K562 (cell line): Measurements from ENCODE around the gene RUFY2. TPM values are rescaled to one million over a fixed set of nuclear protein-coding genes. Genes with fewer than 3 reads are reported as not detected.

Source experiments
- polyA plus RNA-seq, 8 experiments: library from polyadenylated mRNA; depleted of rRNA in 4 of 8; stranded (reverse) in 5 of 8; unstranded in 3 of 8; fragments of >200 nt; fragmentation: Nextera tagmentation in 2 of 8; fragmentation: Illumina TruSeq in 1 of 8; extraction: Ambion mirVana in 2 of 8; extraction: Trizol in 1 of 8; gene quantifications; 2 replicates each; pipeline versions ENCODE4 v1.2.1 to v1.2.3, GENCODE V29; 2011 to 2014; ENCODE audit warnings: inconsistent platforms in 1 of 8, missing spikeins in 1 of 8
- total RNA-seq, 7 experiments: library from RNA; depleted of rRNA in 6 of 7; stranded (reverse); fragments of >200 nt in 6 of 7; fragmentation: Illumina TruSeq in 2 of 7; extraction: Trizol in 2 of 7; gene quantifications; 2 replicates each; pipeline versions ENCODE4 v1.2.1 to v1.2.3, GENCODE V29; 2011 to 2021; ENCODE audit warnings: low replicate concordance in 1 of 7

RUFY2 gene
- total and polyA plus RNA-seq, 9 of the 15 experiments (the other 6 are each of a cell fraction or from before 2014, with no cell fraction given), result 3.7 to 20.1 (median 12.6) TPM

Other genes starting within 250 kb of the RUFY2 start
- 0.12 TPM in 1 of 2 replicates, not detected in the other for gene ATOH7, start 175.2 kb downstream of the RUFY2 start, total RNA-seq (2014; rRNA removed)
- gene ATOH7, start 175.2 kb downstream of the RUFY2 start, total RNA-seq (2014; rRNA removed; fragmentation: Illumina TruSeq; extraction: Trizol), result not detected in 2 replicates
- gene ATOH7, start 175.2 kb downstream of the RUFY2 start, total RNA-seq (2015; rRNA removed; fragmentation: Illumina TruSeq; extraction: Trizol), result not detected in 2 replicates
- gene ATOH7, start 175.2 kb downstream of the RUFY2 start, total RNA-seq (2021), result not detected in 2 replicates
- gene ATOH7, start 175.2 kb downstream of the RUFY2 start, polyA plus RNA-seq (2011; rRNA removed), result not detected in 2 replicates
- not detected in 2 replicates for gene ATOH7, start 175.2 kb downstream of the RUFY2 start, polyA plus RNA-seq (2014; fragmentation: Illumina TruSeq; extraction: Trizol)
- gene ATOH7, start 175.2 kb downstream of the RUFY2 start, polyA plus RNA-seq (2014; fragmentation: Nextera tagmentation; extraction: Ambion mirVana), result not detected
- 0.20 TPM in 1 of 2 replicates, not detected in the other for gene ATOH7, start 175.2 kb downstream of the RUFY2 start, polyA plus RNA-seq (2014; rRNA removed)
- gene HNRNPH3, start 75.2 kb downstream of the RUFY2 start, total RNA-seq (2014; rRNA removed), result 68.9 and 88.0 TPM in 2 replicates
- 52.8 and 72.3 TPM in 2 replicates for gene HNRNPH3, start 75.2 kb downstream of the RUFY2 start, total RNA-seq (2014; rRNA removed; fragmentation: Illumina TruSeq; extraction: Trizol)
- 60.8 and 61.5 TPM in 2 replicates for gene HNRNPH3, start 75.2 kb downstream of the RUFY2 start, total RNA-seq (2015; rRNA removed; fragmentation: Illumina TruSeq; extraction: Trizol)
- gene HNRNPH3, start 75.2 kb downstream of the RUFY2 start, total RNA-seq (2021), result 162 and 170 TPM in 2 replicates
- gene HNRNPH3, start 75.2 kb downstream of the RUFY2 start, polyA plus RNA-seq (2011; rRNA removed), result 97.5 and 152 TPM in 2 replicates
- 468 and 562 TPM in 2 replicates for gene HNRNPH3, start 75.2 kb downstream of the RUFY2 start, polyA plus RNA-seq (2014; fragmentation: Illumina TruSeq; extraction: Trizol)
- 100 to 1,000 TPM; 129 to 208 TPM for gene HNRNPH3, start 75.2 kb downstream of the RUFY2 start, polyA plus RNA-seq (2014; fragmentation: Nextera tagmentation; extraction: Ambion mirVana)
- 371 and 431 TPM in 2 replicates for gene HNRNPH3, start 75.2 kb downstream of the RUFY2 start, polyA plus RNA-seq (2014; rRNA removed)
- 1.7 and 2.6 TPM in 2 replicates for gene PBLD, start 74.3 kb downstream of the RUFY2 start, total RNA-seq (2014; rRNA removed)
- 4.3 and 4.8 TPM in 2 replicates for gene PBLD, start 74.3 kb downstream of the RUFY2 start, total RNA-seq (2014; rRNA removed; fragmentation: Illumina TruSeq; extraction: Trizol)
- 2.0 and 2.7 TPM in 2 replicates for gene PBLD, start 74.3 kb downstream of the RUFY2 start, total RNA-seq (2015; rRNA removed; fragmentation: Illumina TruSeq; extraction: Trizol)
- gene PBLD, start 74.3 kb downstream of the RUFY2 start, total RNA-seq (2021), result 2.2 and 2.5 TPM in 2 replicates
- gene PBLD, start 74.3 kb downstream of the RUFY2 start, polyA plus RNA-seq (2011; rRNA removed), result 1.2 and 1.8 TPM in 2 replicates
- gene PBLD, start 74.3 kb downstream of the RUFY2 start, polyA plus RNA-seq (2014; fragmentation: Illumina TruSeq; extraction: Trizol), result 2.8 and 3.3 TPM in 2 replicates
- 1 to 10 TPM; 1.7 to 2.1 TPM for gene PBLD, start 74.3 kb downstream of the RUFY2 start, polyA plus RNA-seq (2014; fragmentation: Nextera tagmentation; extraction: Ambion mirVana)
- gene PBLD, start 74.3 kb downstream of the RUFY2 start, polyA plus RNA-seq (2014; rRNA removed), result 2.7 and 2.9 TPM in 2 replicates
- gene DNA2, start 64.7 kb upstream of the RUFY2 start, total RNA-seq (2014; rRNA removed), result 24.6 and 35.1 TPM in 2 replicates
- 51.4 and 59.2 TPM in 2 replicates for gene DNA2, start 64.7 kb upstream of the RUFY2 start, total RNA-seq (2014; rRNA removed; fragmentation: Illumina TruSeq; extraction: Trizol)
- 47.4 and 50.5 TPM in 2 replicates for gene DNA2, start 64.7 kb upstream of the RUFY2 start, total RNA-seq (2015; rRNA removed; fragmentation: Illumina TruSeq; extraction: Trizol)
- gene DNA2, start 64.7 kb upstream of the RUFY2 start, total RNA-seq (2021), result 45.8 and 47.7 TPM in 2 replicates
- 31.8 and 43.5 TPM in 2 replicates for gene DNA2, start 64.7 kb upstream of the RUFY2 start, polyA plus RNA-seq (2011; rRNA removed)
- gene DNA2, start 64.7 kb upstream of the RUFY2 start, polyA plus RNA-seq (2014; fragmentation: Illumina TruSeq; extraction: Trizol), result 38.3 and 40.8 TPM in 2 replicates
- gene DNA2, start 64.7 kb upstream of the RUFY2 start, polyA plus RNA-seq (2014; fragmentation: Nextera tagmentation; extraction: Ambion mirVana), result 10 to 100 TPM; 24.7 to 32.7 TPM
- gene DNA2, start 64.7 kb upstream of the RUFY2 start, polyA plus RNA-seq (2014; rRNA removed), result 31.4 and 35.1 TPM in 2 replicates
- gene SLC25A16, start 120.2 kb upstream of the RUFY2 start, total RNA-seq (2014; rRNA removed), result 7.5 and 9.0 TPM in 2 replicates
- 25.7 and 32.0 TPM in 2 replicates for gene SLC25A16, start 120.2 kb upstream of the RUFY2 start, total RNA-seq (2014; rRNA removed; fragmentation: Illumina TruSeq; extraction: Trizol)
- 16.7 and 16.8 TPM in 2 replicates for gene SLC25A16, start 120.2 kb upstream of the RUFY2 start, total RNA-seq (2015; rRNA removed; fragmentation: Illumina TruSeq; extraction: Trizol)
- 21.9 and 24.1 TPM in 2 replicates for gene SLC25A16, start 120.2 kb upstream of the RUFY2 start, total RNA-seq (2021)
- 26.0 and 28.5 TPM in 2 replicates for gene SLC25A16, start 120.2 kb upstream of the RUFY2 start, polyA plus RNA-seq (2011; rRNA removed)
- 9.6 and 12.0 TPM in 2 replicates for gene SLC25A16, start 120.2 kb upstream of the RUFY2 start, polyA plus RNA-seq (2014; fragmentation: Illumina TruSeq; extraction: Trizol)
- gene SLC25A16, start 120.2 kb upstream of the RUFY2 start, polyA plus RNA-seq (2014; fragmentation: Nextera tagmentation; extraction: Ambion mirVana), result 1 to 10 TPM; 2.7 to 5.1 TPM
- gene SLC25A16, start 120.2 kb upstream of the RUFY2 start, polyA plus RNA-seq (2014; rRNA removed), result 20.0 and 24.6 TPM in 2 replicates
- gene TET1, start 153.1 kb upstream of the RUFY2 start, total RNA-seq (2014; rRNA removed), result 9.2 and 11.9 TPM in 2 replicates
- gene TET1, start 153.1 kb upstream of the RUFY2 start, total RNA-seq (2014; rRNA removed; fragmentation: Illumina TruSeq; extraction: Trizol), result 21.0 and 22.2 TPM in 2 replicates
- gene TET1, start 153.1 kb upstream of the RUFY2 start, total RNA-seq (2015; rRNA removed; fragmentation: Illumina TruSeq; extraction: Trizol), result 18.0 and 18.7 TPM in 2 replicates
- 20.6 and 21.3 TPM in 2 replicates for gene TET1, start 153.1 kb upstream of the RUFY2 start, total RNA-seq (2021)
- 11.6 and 18.9 TPM in 2 replicates for gene TET1, start 153.1 kb upstream of the RUFY2 start, polyA plus RNA-seq (2011; rRNA removed)
- 12.6 and 16.8 TPM in 2 replicates for gene TET1, start 153.1 kb upstream of the RUFY2 start, polyA plus RNA-seq (2014; fragmentation: Illumina TruSeq; extraction: Trizol)
- 1 to 10 TPM; 2.6 to 3.6 TPM for gene TET1, start 153.1 kb upstream of the RUFY2 start, polyA plus RNA-seq (2014; fragmentation: Nextera tagmentation; extraction: Ambion mirVana)
- gene TET1, start 153.1 kb upstream of the RUFY2 start, polyA plus RNA-seq (2014; rRNA removed), result 5.4 and 5.9 TPM in 2 replicates